Spleen (tissue), 11 donors: Measurements from ENCODE around the gene CD3D. TPM values are rescaled to one million over a fixed set of nuclear protein-coding genes. Genes with fewer than 3 reads are reported as not detected.

ENCODE experiments used
- DNase-seq: peaks from one replicate; pipeline ENCODE4 v3.0.0-alpha.2; 2020
- H3K27ac ChIP-seq, 8 donors: fragments of 200-600 bp; sonication (generic) in 7 of 8; 1 replicate in 4 of 8; 2 replicates in 4 of 8; pipeline versions ENCODE4 v1.5.0 to v1.8.0; 2016 to 2021; ENCODE audit warnings: inconsistent platforms in 4 of 8, mild to moderate bottlenecking in 4 of 8, moderate library complexity in 1 of 8
- H3K27me3 ChIP-seq, 7 donors: fragments of 200-600 bp; sonication (generic) in 6 of 7; replicated peaks in 1 of 7; 1 replicate in 4 of 7; 2 replicates in 3 of 7; pipeline versions ENCODE4 v1.5.0 to v1.8.0; 2016 to 2021; ENCODE audit warnings: inconsistent platforms in 3 of 7, mild to moderate bottlenecking in 1 of 7
- H3K36me3 ChIP-seq, 6 donors: fragments of 200-600 bp; sonication (generic) in 5 of 6; 1 replicate in 4 of 6; 2 replicates in 2 of 6; pipeline versions ENCODE4 v1.5.0 to v1.8.0; 2016 to 2021; ENCODE audit warnings: inconsistent platforms in 2 of 6
- H3K4me1 ChIP-seq, 6 donors: fragments of 200-600 bp; sonication (generic) in 5 of 6; 1 replicate in 3 of 6; 2 replicates in 3 of 6; pipeline versions ENCODE4 v1.5.0 to v1.8.0; 2016 to 2021; ENCODE audit warnings: inconsistent platforms in 3 of 6
- H3K4me3 ChIP-seq, 8 donors: fragments of 200-600 bp; sonication (generic) in 7 of 8; 1 replicate in 4 of 8; 2 replicates in 4 of 8; pipeline versions ENCODE4 v1.5.0 to v1.8.0; 2016 to 2021; ENCODE audit warnings: inconsistent platforms in 4 of 8, mild to moderate bottlenecking in 4 of 8, moderate library complexity in 2 of 8
- H3K9me3 ChIP-seq, 8 donors: fragments of 200-600 bp; sonication (generic) in 7 of 8; 1 replicate in 4 of 8; 2 replicates in 4 of 8; pipeline versions ENCODE4 v1.5.0 to v1.8.0; 2016 to 2021; ENCODE audit warnings: inconsistent platforms in 4 of 8
- CTCF ChIP-seq, 11 experiments: fragments of 200-600 bp in 7 of 11; fragments of 450-650 bp in 4 of 11; sonication (generic) in 4 of 11; IDR thresholded peaks in 8 of 11; conservative IDR thresholded peaks in 3 of 11; 1 replicate in 7 of 11; 2 replicates in 4 of 11; pipeline versions ENCODE4 v1.4.0 to v1.8.0; 2016 to 2021; ENCODE audit warnings: antibody characterized with exemption in 11 of 11, inconsistent platforms in 4 of 11, mild to moderate bottlenecking in 1 of 11
- POLR2A ChIP-seq, 3 donors: fragments of 450-650 bp; IDR thresholded peaks; one replicate each; pipeline ENCODE4 v1.5.1; 2017; ENCODE audit warnings: antibody characterized with exemption in 3 of 3, mild to moderate bottlenecking in 1 of 3
- POLR2AphosphoS5 ChIP-seq, 3 donors: sonication (generic); formaldehyde crosslinking; IDR thresholded peaks; one replicate each; pipeline ENCODE4 v1.5.1; 2017; ENCODE audit warnings: antibody characterized with exemption in 3 of 3
- WGBS, 5 donors: extraction: QIAGEN DNeasy Blood & Tissue Kit in 3 of 5; methylation state at CpG; one replicate each; pipeline versions ENCODE4 v1.1.5 to v1.1.7; 2013 to 2018; 5-methylcytosine and 5-hydroxymethylcytosine counted together
- intact Hi-C: fragments of 100-400 bp; cut with DNase I; formaldehyde crosslinking; loops from one replicate; pipeline ENCODE4 v1.15.0; 2023; ENCODE audit warnings: low total_unique reads
- polyA plus RNA-seq, 3 donors: library from polyadenylated mRNA; stranded (reverse); fragments of 200-250 nt; gene quantifications; one replicate each; pipeline ENCODE4 v1.2.1, GENCODE V29; 2013
- total RNA-seq, 7 donors: library from RNA; depleted of rRNA in 3 of 7; stranded (reverse); fragments of >200 nt in 3 of 7; fragmentation: NEBNext Ultra II Directional in 4 of 7; extraction: Animal tissue kit (Norgen Biotek cat#: 25700) in 4 of 7; gene quantifications; one replicate each; pipeline versions ENCODE4 v1.1.0 to v1.2.1, GENCODE V29; 2016 to 2021
- donor health status: healthy with polysubstance abuse.
- donor health status: DM: no; HTN: no; CAD: no; lungs with moderate emphysema.
- donor health status: DM: no; HTN: no; CAD: no.
- donor health status: Bipolar disorder and iron deficiency.
- donor health status: healthy.
- donor health status: DM: no; HTN: no; CAD: no.
- donor health status: DM: yes; HTN: yes; CAD: no.

The CD3D gene
- total and polyA plus RNA-seq, 10 donors, result 27.3 to 70.7 (median 42.3) TPM

GRCh38 chr11:118305726-118306125 lies 36.8 kb downstream of the CD3D start:
- Histone ChIP-seq H3K4me1 (peaks cover 0 to 57% (median 2%) of the 10 kb centered on the region in 6 donors), H3K9me3 (no peaks in the 10 kb centered on the region), H3K27me3 (no peaks in the 10 kb centered on the region), H3K27ac (peak overlapping the region; percentile 52 to 85 (median 73)), H3K4me3 (peak overlapping the region in 5 of 8 donors; percentile 22 to 61 (median 33)), H3K36me3 (no peaks in the 10 kb centered on the region)
- intact Hi-C loops, result no loop called here
- WGBS, 5 donors, result 48 to 65% (median 52%) methylated on average over 8 of the region's 8 CpGs
- no peak for DNase-seq
- peak in 1 of 3 donors; percentile 39 for TF ChIP-seq POLR2AphosphoS5 (IDR thresholded peaks at IDR 0.05)
- TF ChIP-seq CTCF (IDR thresholded peaks at IDR 0.05 in 8 of 11, conservative IDR thresholded peaks at IDR 0.05 in 3 of 11), result no peak
- TF ChIP-seq POLR2A (IDR thresholded peaks at IDR 0.05), result no peak

- DNase-seq, result peak; percentile 75
- WGBS, 5 donors, result 61 to 71% (median 64%) methylated on average over 8 of the region's 8 CpGs
- peaks cover 0 to 47% (median 1%) of the 10 kb centered on the region in 6 donors for H3K4me1 ChIP-seq
- TF ChIP-seq CTCF (IDR thresholded peaks at IDR 0.05 in 8 of 11, conservative IDR thresholded peaks at IDR 0.05 in 3 of 11) (no peak), POLR2A (IDR thresholded peaks at IDR 0.05) (no peak), POLR2AphosphoS5 (IDR thresholded peaks at IDR 0.05) (no peak)
- H3K27ac ChIP-seq, result peak within 1 kb of the TSS; percentile 52 to 85 (median 73)
- no peaks in the 10 kb centered on the region for H3K9me3 ChIP-seq
- peak within 1 kb of the TSS; percentile 13 to 61 (median 28) for H3K4me3 ChIP-seq
- H3K36me3 ChIP-seq, result no peaks in the 10 kb centered on the region
- H3K27me3 ChIP-seq, result no peaks in the 10 kb centered on the region
- intact Hi-C loops, result no loop called here
Measured at GRCh38 chr11:118304568-118305248, 37.8 kb downstream of the CD3D start, which contains the start of gene CD3E. TSS of gene CD3E (plus strand) at chr11:118304730. CDS start at chr11:118304953, 223 bp downstream.

- WGBS, 5 donors, result 21 to 58% (median 32%) methylated on average over 1 of the region's 1 CpG
- no peak for TF ChIP-seq CTCF (IDR thresholded peaks at IDR 0.05 in 8 of 11, conservative IDR thresholded peaks at IDR 0.05 in 3 of 11)
- TF ChIP-seq POLR2A (IDR thresholded peaks at IDR 0.05), result no peak
- TF ChIP-seq POLR2AphosphoS5 (IDR thresholded peaks at IDR 0.05), result no peak
- no peak for DNase-seq
- Histone ChIP-seq H3K36me3 (no peaks in the 10 kb centered on the region), H3K4me1 (peaks cover 0 to 42% (median 1%) of the 10 kb centered on the region in 6 donors), H3K27ac (peak overlapping the region; percentile 17 to 85 (median 73)), H3K4me3 (peak overlapping the region in 5 of 8 donors; percentile 22 to 61 (median 33)), H3K27me3 (no peaks in the 10 kb centered on the region), H3K9me3 (no peaks in the 10 kb centered on the region)
- intact Hi-C loops, result no loop called here
Measured at GRCh38 chr11:118304227-118304567, 38.3 kb downstream of the CD3D start.

GRCh38 chr11:118301600-118302195 lies 40.8 kb downstream of the CD3D start:
- no peak overlapping the region for H3K4me3 ChIP-seq
- TF ChIP-seq POLR2A (IDR thresholded peaks at IDR 0.05) (no peak), POLR2AphosphoS5 (IDR thresholded peaks at IDR 0.05) (no peak)
- intact Hi-C loops, result no loop called here
- H3K36me3 ChIP-seq, result no peaks in the 10 kb centered on the region
- no peaks in the 10 kb centered on the region for H3K9me3 ChIP-seq
- H3K4me1 ChIP-seq, result peaks cover 0 to 18% (median 0%) of the 10 kb centered on the region in 6 donors
- H3K27ac ChIP-seq, result no peak overlapping the region
- no peaks in the 10 kb centered on the region for H3K27me3 ChIP-seq
- WGBS, 5 donors, result 66 to 92% (median 73%) methylated on average over 8 of the region's 8 CpGs
- DNase-seq, result no peak
